HepG2 (cell line): ENCODE data around the gene HEXIM1. TPM values are rescaled to one million over a fixed set of nuclear protein-coding genes. Genes with fewer than 3 reads are reported as not detected.

ENCODE experiments used
- SRSF4 ChIP-seq: fragments of 200-400 bp; formaldehyde crosslinking; IDR thresholded peaks from one replicate; pipeline ENCODE4 v1.6.1; 2018; ENCODE audit warnings: mild to moderate bottlenecking, low read depth, low read length, moderate library complexity; ENCODE audit not compliant: poor library complexity, severe bottlenecking
- SYNCRIP ChIP-seq: fragments of 200-400 bp; formaldehyde crosslinking; IDR thresholded peaks from 2 replicates; pipeline ENCODE4 v1.6.1; 2018; ENCODE audit warnings: mild to moderate bottlenecking, low read depth, low read length; ENCODE audit not compliant: insufficient read depth
- TOPORS ChIP-seq: sonication (generic); formaldehyde crosslinking; IDR thresholded peaks from 2 replicates; pipeline ENCODE4 v1.8.0; 2023; ENCODE audit warnings: mild to moderate bottlenecking, missing genetic modification reagents
- ZBTB40 ChIP-seq, 2 experiments: fragments of 450-650 bp in 1 of 2; sonication (generic) in 1 of 2; formaldehyde crosslinking in 1 of 2; IDR thresholded peaks; 2 replicates each; pipeline versions ENCODE4 v1.6.1 to v1.8.0; 2016 to 2022; ENCODE audit warnings: antibody characterized with exemption in 1 of 2, mild to moderate bottlenecking in 1 of 2, missing genetic modification reagents in 1 of 2
- ZNF232 ChIP-seq: sonication (generic); formaldehyde crosslinking; IDR thresholded peaks from 2 replicates; pipeline ENCODE4 v1.4.0; 2020; ENCODE audit warnings: missing genetic modification reagents, borderline replicate concordance
- ZNF496 ChIP-seq: sonication (generic); formaldehyde crosslinking; IDR thresholded peaks from 2 replicates; pipeline ENCODE4 v1.8.1; 2023; ENCODE audit warnings: mild to moderate bottlenecking, moderate library complexity, missing genetic modification reagents; ENCODE audit not compliant: insufficient replicate concordance
- ZNF550 ChIP-seq: sonication (generic); formaldehyde crosslinking; IDR thresholded peaks from 2 replicates; pipeline ENCODE4 v1.4.0; 2020; ENCODE audit warnings: mild to moderate bottlenecking, missing genetic modification reagents, borderline replicate concordance
- ZNF674 ChIP-seq: sonication (generic); formaldehyde crosslinking; IDR thresholded peaks from 2 replicates; pipeline ENCODE4 v1.5.0; 2020; ENCODE audit warnings: low read depth, mild to moderate bottlenecking, missing genetic modification reagents
- ZNF720 ChIP-seq: sonication (generic); formaldehyde crosslinking; IDR thresholded peaks from 2 replicates; pipeline ENCODE4 v1.4.0; 2020; ENCODE audit warnings: missing genetic modification reagents
- polyA plus RNA-seq, 8 experiments: library from polyadenylated mRNA; depleted of rRNA in 3 of 8; stranded (reverse) in 7 of 8; unstranded in 1 of 8; fragments of >200 nt; fragmentation: Illumina TruSeq in 4 of 8; extraction: Trizol in 4 of 8; gene quantifications; 2 replicates each; pipeline versions ENCODE4 v1.2.1 to v1.2.3, GENCODE V29; 2011 to 2016; ENCODE audit warnings: low read depth in 4 of 8, missing spikeins in 1 of 8, mixed read lengths in 1 of 8; ENCODE audit not compliant: insufficient read depth in 1 of 8
- total RNA-seq, 5 experiments: library from RNA; depleted of rRNA; stranded (reverse); fragments of >200 nt; fragmentation: Illumina TruSeq; extraction: Trizol; gene quantifications; 2 replicates each; pipeline ENCODE4 v1.2.3, GENCODE V29; 2016; ENCODE audit warnings: low read depth in 1 of 5

The HEXIM1 gene
- total and polyA plus RNA-seq, 2 of the 13 experiments (the other 11 are each of a cell fraction or from before 2014, with no cell fraction given): 10.5 to 16.6 TPM

- no peak for TF ChIP-seq SYNCRIP
- TF ChIP-seq ZNF496 (CRISPR knock-in tag): no peak
- TF ChIP-seq ZNF674 (CRISPR knock-in tag): no peak
- peak; percentile 28; the same call in 1 of the 2 replicates for TF ChIP-seq ZNF232 (CRISPR knock-in tag)
- TF ChIP-seq TOPORS (CRISPR knock-in tag): no peak; the same call in none of the 2 replicates
- no peak for TF ChIP-seq ZBTB40 (IDR thresholded peaks at IDR 0.05)
- TF ChIP-seq ZBTB40 (CRISPR knock-in tag; IDR thresholded peaks at IDR 0.05): no peak
- TF ChIP-seq ZNF720: no peak
- 0 out of 2 replicates have a peak, but pooled peaks have one; percentile 60 for TF ChIP-seq ZNF550 (CRISPR knock-in tag)
- TF ChIP-seq SRSF4: no peak
Measured at GRCh38 chr17:45146890-45147580, 1.2 kb upstream of the HEXIM1 start (continued).
